Heart right ventricle (tissue), 16 donors: Measurements from ENCODE around the gene RBMX. TPM values are rescaled to one million over a fixed set of nuclear protein-coding genes. Genes with fewer than 3 reads are reported as not detected.
"Not testable (repeated sequence)": the region's sequence is repeated elsewhere in the genome, so short reads cannot be mapped to it uniquely, and the experiment has no call there.

Source experiments
- ATAC-seq, 8 donors: fragments of 200-7000 bp; cut with Tn5 transposase; one replicate each; pipeline ENCODE4 v1.9.1; 2020; ENCODE audit warnings: mild to moderate bottlenecking in 8 of 8, moderate library complexity in 8 of 8, moderate number of reproducible peaks in 1 of 8
- DNase-seq, 2 donors: peaks; one replicate each; pipeline ENCODE4 v3.0.0-alpha.2; 2020
- H3K27ac ChIP-seq, 10 donors: fragments of 200-600 bp; sonication (generic) in 2 of 10; one replicate each; pipeline versions ENCODE4 v1.5.0 to v1.8.0; 2020 to 2022; ENCODE audit warnings: mild to moderate bottlenecking in 3 of 10
- H3K27me3 ChIP-seq, 7 donors: fragments of 200-600 bp; one replicate each; pipeline ENCODE4 v1.8.0; 2021 to 2022; ENCODE audit warnings: mild to moderate bottlenecking in 2 of 7
- H3K36me3 ChIP-seq, 9 donors: fragments of 200-600 bp; sonication (generic) in 1 of 9; one replicate each; pipeline versions ENCODE4 v1.5.0 to v1.8.0; 2020 to 2022; ENCODE audit warnings: mild to moderate bottlenecking in 2 of 9
- H3K4me1 ChIP-seq, 9 donors: fragments of 200-600 bp; sonication (generic) in 1 of 9; one replicate each; pipeline versions ENCODE4 v1.5.0 to v1.8.0; 2020 to 2022; ENCODE audit warnings: mild to moderate bottlenecking in 4 of 9
- H3K4me3 ChIP-seq, 10 donors: fragments of 200-600 bp; sonication (generic) in 2 of 10; one replicate each; pipeline versions ENCODE4 v1.5.0 to v1.8.0; 2020 to 2022; ENCODE audit warnings: mild to moderate bottlenecking in 7 of 10, moderate library complexity in 2 of 10
- H3K9me3 ChIP-seq, 11 donors: fragments of 200-600 bp in 10 of 11; sonication (generic) in 2 of 11; one replicate each; pipeline versions ENCODE4 v1.5.0 to v1.8.0; 2013 to 2022; ENCODE audit warnings: mild to moderate bottlenecking in 2 of 11, control low read depth in 1 of 11, moderate library complexity in 1 of 11
- WGBS, 2 donors: extraction: QIAGEN DNeasy Blood & Tissue Kit; methylation state at CpG; one replicate each; pipeline ENCODE4 v1.1.7; 2013; ENCODE audit warnings: inconsistent platforms in 1 of 2; 5-methylcytosine and 5-hydroxymethylcytosine counted together
- intact Hi-C, 10 donors: fragments of 100-400 bp; cut with DNase I; formaldehyde crosslinking; loops; one replicate each; pipeline versions ENCODE4 v1.11.1 to v1.14.2; 2022
- long read RNA-seq, 3 donors: library from polyadenylated mRNA; unstranded; transcript quantifications; one replicate each; pipeline ENCODE4 v2.0.0, GENCODE V29; 2020 to 2021
- polyA plus RNA-seq, 2 donors: library from polyadenylated mRNA; stranded (reverse); fragments of 200-250 nt; gene quantifications; one replicate each; pipeline ENCODE4 v1.2.3, GENCODE V29; 2013
- total RNA-seq, 10 donors: library from RNA; stranded (reverse); fragmentation: NEBNext Ultra II Directional in 3 of 10; extraction: Animal tissue kit (Norgen Biotek cat#: 25700) in 3 of 10; gene quantifications; one replicate each; pipeline versions ENCODE4 v1.2.1 to v1.2.4, GENCODE V29; 2021 to 2023
- TF ChIP-seq, protein P1 (sequence below), 9 donors: fragments of 200-600 bp; sonication (generic) in 2 of 9; IDR thresholded peaks; one replicate each; pipeline versions ENCODE4 v1.5.0 to v1.8.0; 2021 to 2022; ENCODE audit warnings: antibody characterized with exemption in 9 of 9, mild to moderate bottlenecking in 5 of 9, moderate library complexity in 1 of 9
- donor health status: Arrhythmogenic right ventricular cardiomyopathy.
- donor health status: ischemic (EF 13 %, LVEDD 7.1; RV severe dilation, severe dysfunction).
- donor health status: healthy with polysubstance abuse.
- donor health status: DM: no; HTN: yes; CAD: no.
- donor health status: DM: no; HTN: no; CAD: no.
- donor health status: ischemic (EF 25% LVEDD 6.9; RV normal size, moderate dysfunction).
- donor health status: ischemic (EF 25% LVEDD 5.7; RV mildly dilated, moderate dysfunction).
- donor health status: healthy.
- donor health status: DM: yes; HTN: yes; CAD: no.
- donor health status: Ischemic cardiomyopathy.
- donor health status: ischemic (EF 35%, LVEDD 5.7; RV mildly dilated, moderate dysfunction).
- donor health status: nonischemic (EF 11% LVEDD 7.7; RV severe dilation, severe dysfunction).
- donor health status: DM: yes; HTN: yes; CAD: no.
- donor health status: PGD.
- donor health status: ischemic (EF 29% LVEDD 5.4; RV normal size, mild dysfunction).
- donor health status: nonischemic (EF 23%, LVEDD 6.1; RV moderate dilation, normal function).

Gene RBMX
- total RNA-seq (100 to 1,000 TPM in 3 of 10 donors, 10 to 100 TPM in 7; 85.7 to 107 (median 91.0) TPM), polyA plus RNA-seq (10 to 100 TPM; 45.0 to 70.4 TPM)
- long read RNA-seq, donor 1, transcript RBMX-201 (9 exons, 2,012 nt) = major isoform, 78 of 120 reads
- long read RNA-seq, donor 1, partial matches to known transcripts = 14 of 120 reads
- long read RNA-seq, donor 1, other reads (novel, unspliced or antisense) = 23 of 120 reads
- long read RNA-seq, donor 2, transcript RBMX-201 (9 exons, 2,012 nt) = major isoform, 66 of 104 reads
- long read RNA-seq, donor 2, partial matches to known transcripts = 8 of 104 reads
- long read RNA-seq, donor 2, other reads (novel, unspliced or antisense) = 29 of 104 reads
- long read RNA-seq, donor 3, transcript RBMX-201 (9 exons, 2,012 nt) = major isoform, 274 of 370 reads
- long read RNA-seq, donor 3, partial matches to known transcripts = 29 of 370 reads
- long read RNA-seq, donor 3, other reads (novel, unspliced or antisense) = 63 of 370 reads

DNA sequence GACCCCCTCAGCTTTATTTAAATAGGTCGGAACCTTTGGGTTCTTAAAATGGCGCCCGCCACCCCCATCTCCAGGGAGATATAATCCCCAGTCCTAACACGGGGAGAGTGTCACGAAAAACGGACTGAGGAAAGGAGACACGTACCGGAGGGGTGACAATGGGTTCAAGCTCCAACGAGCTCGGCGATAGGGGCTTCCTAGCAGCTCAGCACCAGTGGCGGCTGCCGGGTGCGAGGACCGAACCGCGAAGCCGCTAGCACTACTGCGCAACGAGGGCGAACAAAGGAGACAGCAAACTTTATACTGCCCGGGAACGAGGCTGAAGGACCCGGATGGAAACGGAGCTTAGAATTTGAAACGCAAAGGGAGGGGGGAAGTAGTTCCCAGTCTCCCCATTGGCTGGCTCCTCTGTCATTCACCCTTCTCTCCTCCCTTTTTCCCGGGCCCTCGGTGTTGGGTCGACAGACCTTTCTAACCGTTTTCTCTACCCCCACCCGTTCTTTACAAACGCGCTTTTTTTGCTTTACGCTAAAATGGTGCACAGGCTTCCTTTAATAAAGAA is at the start of gene RBMX:
RBMX (minus strand) TSS at position 274 of the 562 bp plus-strand sequence. CDS start 1,298 bp downstream, outside the sequence.
- peaks cover 0 to 24% (median 7%) of the 10 kb centered on the region in 9 donors for H3K4me1 ChIP-seq
- ATAC-seq = peak; percentile 93 to 98 (median 97)
- intact Hi-C loops = loop anchor here in 3 of 10 donors (1.0 to 10.0 kb wide), 3 partner anchors 29 to 166 kb away; no protein-coding TSS in a partner anchor
- no peaks in the 10 kb centered on the region for H3K27me3 ChIP-seq
- H3K36me3 ChIP-seq = peaks cover 0 to 36% (median 7%) of the 10 kb centered on the region in 9 donors
- H3K27ac ChIP-seq = peak within 1 kb of the TSS; percentile 86 to 97 (median 94)
- TF ChIP-seq, protein P1, sequence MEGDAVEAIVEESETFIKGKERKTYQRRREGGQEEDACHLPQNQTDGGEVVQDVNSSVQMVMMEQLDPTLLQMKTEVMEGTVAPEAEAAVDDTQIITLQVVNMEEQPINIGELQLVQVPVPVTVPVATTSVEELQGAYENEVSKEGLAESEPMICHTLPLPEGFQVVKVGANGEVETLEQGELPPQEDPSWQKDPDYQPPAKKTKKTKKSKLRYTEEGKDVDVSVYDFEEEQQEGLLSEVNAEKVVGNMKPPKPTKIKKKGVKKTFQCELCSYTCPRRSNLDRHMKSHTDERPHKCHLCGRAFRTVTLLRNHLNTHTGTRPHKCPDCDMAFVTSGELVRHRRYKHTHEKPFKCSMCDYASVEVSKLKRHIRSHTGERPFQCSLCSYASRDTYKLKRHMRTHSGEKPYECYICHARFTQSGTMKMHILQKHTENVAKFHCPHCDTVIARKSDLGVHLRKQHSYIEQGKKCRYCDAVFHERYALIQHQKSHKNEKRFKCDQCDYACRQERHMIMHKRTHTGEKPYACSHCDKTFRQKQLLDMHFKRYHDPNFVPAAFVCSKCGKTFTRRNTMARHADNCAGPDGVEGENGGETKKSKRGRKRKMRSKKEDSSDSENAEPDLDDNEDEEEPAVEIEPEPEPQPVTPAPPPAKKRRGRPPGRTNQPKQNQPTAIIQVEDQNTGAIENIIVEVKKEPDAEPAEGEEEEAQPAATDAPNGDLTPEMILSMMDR (IDR thresholded peaks at IDR 0.05) = no peak
- DNase-seq = peak; percentile 79 to 95
- WGBS, 2 donors = 0 to 4% methylated on average over 28 to 34 of the region's 34 CpGs
- H3K9me3 ChIP-seq = no peaks in the 10 kb centered on the region
- H3K4me3 ChIP-seq = peak within 1 kb of the TSS; percentile 50 to 92 (median 79)

DNA sequence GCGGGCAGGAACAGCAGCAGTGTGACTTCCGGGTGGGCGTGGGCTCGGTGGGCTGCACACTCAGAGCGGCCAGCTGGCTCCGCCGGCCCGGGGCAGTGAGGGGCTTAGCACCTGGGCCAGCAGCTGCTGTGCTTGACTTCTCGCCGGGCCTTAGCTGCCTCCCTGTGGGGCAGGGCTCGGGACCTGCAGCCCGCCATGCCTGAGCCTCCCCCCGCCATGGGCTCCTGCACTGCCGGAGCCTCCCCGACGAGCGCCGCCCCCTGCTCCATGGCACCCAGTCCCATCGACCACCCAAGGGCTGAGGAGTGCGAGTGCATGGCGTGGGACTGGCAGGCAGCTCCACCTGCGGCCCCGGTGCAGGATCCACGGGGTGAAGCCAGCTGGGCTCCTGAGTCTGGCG is 40.9 kb upstream of the RBMX start:
- H3K27me3 ChIP-seq, intact Hi-C loops, DNase-seq, H3K9me3 ChIP-seq, H3K4me3 ChIP-seq, H3K27ac ChIP-seq, H3K36me3 ChIP-seq, H3K4me1 ChIP-seq, ATAC-seq: not testable (repeated sequence)
- 91 to 98% methylated on average over 14 to 21 of the region's 25 CpGs for WGBS, 2 donors

DNA sequence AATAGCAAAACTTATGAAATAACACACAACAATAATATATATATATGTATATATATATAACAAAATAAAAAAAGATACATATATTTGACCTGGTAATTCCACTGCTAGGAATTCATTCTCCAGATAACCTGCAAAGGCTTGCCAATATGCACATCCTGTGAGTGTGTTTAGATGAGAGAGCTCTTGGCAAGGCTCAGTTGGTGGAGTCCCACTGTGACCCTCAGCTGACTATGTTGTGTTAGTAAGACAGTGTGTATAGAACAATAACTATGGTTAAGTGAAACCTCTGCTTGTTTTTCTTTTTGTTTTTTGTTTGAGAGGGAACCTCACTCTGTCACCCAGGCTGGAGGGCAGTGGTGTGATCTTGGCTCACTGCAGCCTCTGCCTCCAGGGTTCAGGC is 39.5 kb upstream of the RBMX start:
- Histone ChIP-seq H3K27ac (no peak overlapping the region), H3K4me3 (no peak overlapping the region), H3K9me3 (no peaks in the 10 kb centered on the region), H3K27me3 (no peaks in the 10 kb centered on the region), H3K4me1 (peaks cover 0 to 4% (median 0%) of the 10 kb centered on the region in 9 donors), H3K36me3 (no peaks in the 10 kb centered on the region)
- peak in 3 of 8 donors; percentile 42 to 68 (median 47) for ATAC-seq
- intact Hi-C loops = no loop called here
- TF ChIP-seq, protein P1 (IDR thresholded peaks at IDR 0.05) = no peak
- no peak for DNase-seq

GRCh38 chrX:136916827-136917226 is 36.3 kb upstream of the RBMX start:
- no peak overlapping the region for H3K27ac ChIP-seq
- TF ChIP-seq, protein P1 (IDR thresholded peaks at IDR 0.05) = no peak
- no peak for ATAC-seq
- no peaks in the 10 kb centered on the region for H3K27me3 ChIP-seq
- H3K4me3 ChIP-seq = no peak overlapping the region
- H3K9me3 ChIP-seq = no peaks in the 10 kb centered on the region
- no peak for DNase-seq
- no peaks in the 10 kb centered on the region for H3K36me3 ChIP-seq
- intact Hi-C loops = no loop called here
- WGBS, 2 donors = 91 to 97% methylated on average over 2 of the region's 2 CpGs
- H3K4me1 ChIP-seq = peaks cover 0 to 4% (median 0%) of the 10 kb centered on the region in 9 donors

- not testable (repeated sequence) for H3K27me3 ChIP-seq, H3K9me3 ChIP-seq, H3K36me3 ChIP-seq, ATAC-seq, DNase-seq, H3K27ac ChIP-seq
- intact Hi-C loops = loop anchor here in 1 of 10 donors (5.0 kb wide), 1 partner anchor 199 kb away; no protein-coding TSS in a partner anchor
- peak overlapping the region in 1 of 10 donors; percentile 84 for H3K4me3 ChIP-seq
- WGBS, 2 donors = 72 to 80% methylated on average over 7 of the region's 7 CpGs
- peaks cover 0 to 15% (median 0%) of the 10 kb centered on the region in 9 donors for H3K4me1 ChIP-seq
These were observed 31.1 kb upstream of the RBMX start for GRCh38 chrX:136911661-136912060.
